Activated naive CD4-positive, alpha-beta T cell (primary cell): ENCODE measurements around the gene JMJD6.
"Not testable (repeated sequence)": the region's sequence is repeated elsewhere in the genome, so short reads cannot be mapped to it uniquely, and the experiment has no call there.

Experiments
- DNase-seq, 4 experiments: peaks; one replicate each; lab custom pipeline; 2025; lab: John Stamatoyannopoulos, UW

JMJD6 gene

GRCh38 chr17:76716146-76716838 lies 10.1 kb downstream of the JMJD6 start:
- DNase-seq = peak in 1 of 4 experiments; percentile 18

GRCh38 chr17:76715496-76715830 lies 10.9 kb downstream of the JMJD6 start:
- DNase-seq = no peak

GRCh38 chr17:76714822-76715495 lies 11.4 kb downstream of the JMJD6 start:
- peak; percentile 49 to 74 (median 70) for DNase-seq

- DNase-seq = no peak
These were observed 12.1 kb downstream of the JMJD6 start for GRCh38 chr17:76714336-76714735.

- DNase-seq = no peak
These were observed 12.6 kb downstream of the JMJD6 start for GRCh38 chr17:76713765-76714164.

- not testable (repeated sequence) for DNase-seq
These were observed 14.1 kb downstream of the JMJD6 start for GRCh38 chr17:76712321-76712720.

- peak in 2 of 4 experiments; percentile 30 to 54 for DNase-seq
These were observed 15.4 kb downstream of the JMJD6 start, which contains the start of gene MXRA7 for GRCh38 chr17:76710863-76711611. Gene MXRA7, minus strand, starts transcription at chr17:76710965. Its CDS starts 19 bp downstream, at chr17:76710946.

- DNase-seq = not testable (repeated sequence)
These were observed 16.2 kb downstream of the JMJD6 start for GRCh38 chr17:76709951-76710862.

- DNase-seq = no peak
These were observed 17.1 kb downstream of the JMJD6 start for GRCh38 chr17:76709077-76709950.

GRCh38 chr17:76707985-76708807 lies 18.2 kb downstream of the JMJD6 start:
- no peak for DNase-seq

GRCh38 chr17:76706817-76707216 lies 19.6 kb downstream of the JMJD6 start:
- DNase-seq = no peak

GRCh38 chr17:76704805-76705204 lies 21.6 kb downstream of the JMJD6 start:
- no peak for DNase-seq

- no peak for DNase-seq
These were observed 23.3 kb downstream of the JMJD6 start for GRCh38 chr17:76702941-76703637.

- DNase-seq = no peak
These were observed 24.3 kb downstream of the JMJD6 start for GRCh38 chr17:76702076-76702475.

- no peak for DNase-seq
These were observed 24.9 kb downstream of the JMJD6 start for GRCh38 chr17:76701471-76701967.

GRCh38 chr17:76700617-76701470 lies 25.6 kb downstream of the JMJD6 start:
- DNase-seq = no peak

- no peak for DNase-seq
These were observed 26.2 kb downstream of the JMJD6 start for GRCh38 chr17:76700270-76700616.

- DNase-seq = not testable (repeated sequence)
These were observed 27.9 kb downstream of the JMJD6 start for GRCh38 chr17:76698466-76698977.
